Sigmoid colon (tissue), 7 donors: ENCODE measurements around the gene ITGA2. TPM values are rescaled to one million over a fixed set of nuclear protein-coding genes. Genes with fewer than 3 reads are reported as not detected.

Experiments
- DNase-seq: peaks from one replicate; pipeline ENCODE4 v3.0.0-alpha.2; 2019
- H3K27ac ChIP-seq, 4 donors: fragments of 200-600 bp; sonication (generic); one replicate each; pipeline ENCODE4 v1.5.1; 2016 to 2019; ENCODE audit warnings: mild to moderate bottlenecking in 1 of 4
- H3K27me3 ChIP-seq, 3 donors: fragments of 200-600 bp; sonication (generic); one replicate each; pipeline ENCODE4 v1.5.1; 2019; ENCODE audit warnings: mild to moderate bottlenecking in 1 of 3
- H3K36me3 ChIP-seq, 4 donors: fragments of 200-600 bp; sonication (generic); one replicate each; pipeline ENCODE4 v1.5.1; 2016 to 2019
- H3K4me1 ChIP-seq, 4 donors: fragments of 200-600 bp; sonication (generic); one replicate each; pipeline ENCODE4 v1.5.1; 2017 to 2019
- H3K4me3 ChIP-seq, 4 donors: fragments of 200-600 bp; sonication (generic); one replicate each; pipeline ENCODE4 v1.5.1; 2017 to 2019; ENCODE audit warnings: mild to moderate bottlenecking in 2 of 4, moderate library complexity in 1 of 4
- H3K9me3 ChIP-seq, 4 donors: fragments of 200-600 bp in 3 of 4; sonication (generic) in 3 of 4; one replicate each; pipeline versions ENCODE4 v1.5.1 to v1.6.1; 2013 to 2019
- CTCF ChIP-seq, 4 experiments: fragments of 450-650 bp in 3 of 4; fragments of 200-600 bp in 1 of 4; IDR thresholded peaks; one replicate each; pipeline ENCODE4 v1.5.1; 2016 to 2019; ENCODE audit warnings: antibody characterized with exemption in 4 of 4, mild to moderate bottlenecking in 3 of 4, moderate library complexity in 2 of 4
- EP300 ChIP-seq, 4 donors: sonication (generic); formaldehyde crosslinking; IDR thresholded peaks; one replicate each; pipeline ENCODE4 v1.6.1; 2017; ENCODE audit warnings: antibody characterized with exemption in 4 of 4
- POLR2A ChIP-seq, 2 donors: fragments of 450-650 bp; IDR thresholded peaks; one replicate each; pipeline ENCODE4 v1.6.1; 2016; ENCODE audit warnings: antibody characterized with exemption in 2 of 2, mild to moderate bottlenecking in 2 of 2, moderate library complexity in 2 of 2
- POLR2AphosphoS5 ChIP-seq, 4 donors: sonication (generic); formaldehyde crosslinking; IDR thresholded peaks; one replicate each; pipeline ENCODE4 v1.6.1; 2017; ENCODE audit warnings: antibody characterized with exemption in 4 of 4
- WGBS, 2 donors: extraction: QIAGEN DNeasy Blood & Tissue Kit; methylation state at CpG; one replicate each; pipeline ENCODE4 v1.1.7; 2013; 5-methylcytosine and 5-hydroxymethylcytosine counted together
- intact Hi-C: fragments of 100-400 bp; cut with DNase I; formaldehyde crosslinking; loops from one replicate; pipeline ENCODE4 v1.15.1; 2023
- polyA plus RNA-seq, 3 donors: library from polyadenylated mRNA; stranded (reverse); fragments of 200-250 nt; gene quantifications; one replicate each; pipeline ENCODE4 v1.2.3, GENCODE V29; 2013
- total RNA-seq, 4 donors: library from RNA; depleted of rRNA; stranded (reverse); fragments of >200 nt; gene quantifications; one replicate each; pipeline ENCODE4 v1.1.0, GENCODE V29; 2016
- donor health status: healthy with polysubstance abuse.
- donor health status: Bipolar disorder and iron deficiency.
- donor health status: healthy.

Gene ITGA2
- total and polyA plus RNA-seq, 7 donors, result 0.60 to 4.9 (median 1.4) TPM

DNA sequence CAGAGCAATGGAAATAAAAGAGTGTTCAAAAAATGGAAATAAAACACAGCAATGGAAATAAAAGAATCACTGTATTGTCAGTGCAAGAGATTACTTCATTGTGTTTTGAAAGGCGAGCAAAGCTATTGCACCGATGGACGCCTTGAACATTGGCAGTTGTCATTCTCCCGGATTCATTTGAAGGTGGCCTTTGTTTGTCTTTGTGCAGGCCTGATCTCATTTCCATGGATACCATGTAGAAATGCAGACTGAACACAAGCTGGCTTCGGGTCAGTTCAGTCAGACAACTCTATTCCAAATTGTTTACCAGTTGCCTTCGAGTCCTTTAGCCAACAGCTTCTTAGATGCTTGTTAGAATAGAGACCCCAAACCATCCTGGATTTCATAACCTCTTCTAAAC lies 8.3 kb downstream of the ITGA2 start:
- no peaks in the 10 kb centered on the region for H3K36me3 ChIP-seq
- 15 to 58% methylated on average over 6 of the region's 6 CpGs for WGBS, 2 donors
- no peak overlapping the region for H3K27ac ChIP-seq
- no peak for TF ChIP-seq POLR2A (IDR thresholded peaks at IDR 0.05)
- no peak for TF ChIP-seq EP300 (IDR thresholded peaks at IDR 0.05)
- no peak for TF ChIP-seq CTCF (IDR thresholded peaks at IDR 0.05)
- TF ChIP-seq POLR2AphosphoS5 (IDR thresholded peaks at IDR 0.05), result no peak
- no peak overlapping the region for H3K4me3 ChIP-seq
- no peaks in the 10 kb centered on the region for H3K4me1 ChIP-seq
- intact Hi-C loops, result no loop called here
- peaks cover 0 to 7% (median 0%) of the 10 kb centered on the region in 3 donors for H3K27me3 ChIP-seq
- no peaks in the 10 kb centered on the region for H3K9me3 ChIP-seq
- no peak for DNase-seq

DNA sequence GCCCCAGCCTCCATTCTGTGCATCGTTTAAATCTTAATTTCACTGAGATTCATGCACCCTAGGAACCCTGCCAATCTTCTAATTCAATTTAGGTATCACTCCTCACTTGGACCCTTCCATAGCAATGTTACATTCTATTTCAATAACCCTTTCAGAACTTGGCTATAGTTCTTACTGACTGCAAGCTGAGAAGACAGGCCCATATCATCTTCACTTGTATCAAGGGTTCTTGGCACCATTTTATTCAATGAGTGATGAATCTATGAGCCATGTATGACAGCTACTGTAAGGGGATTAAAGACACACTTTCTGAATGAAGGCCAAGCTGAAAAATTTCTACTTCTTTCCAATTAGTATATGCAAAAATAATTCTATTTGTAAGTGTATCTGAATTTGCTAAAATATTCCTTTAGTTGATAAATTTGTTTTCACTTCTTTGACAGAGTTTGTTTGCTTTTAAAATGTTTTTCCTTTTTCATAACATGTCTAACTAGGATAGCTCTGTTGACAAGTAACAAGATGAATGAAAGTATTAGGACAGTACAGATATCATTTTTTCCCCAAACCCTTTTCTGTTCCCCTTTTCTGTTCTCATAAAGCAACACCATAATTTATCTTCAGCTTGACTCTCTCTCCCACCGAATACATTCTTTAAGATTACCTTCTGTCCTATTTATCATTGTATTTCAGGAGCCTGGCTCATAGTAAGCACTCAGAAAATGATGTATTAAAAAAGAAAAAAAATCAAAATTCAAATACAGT lies 9.6 kb downstream of the ITGA2 start:
- DNase-seq, result no peak
- intact Hi-C loops, result no loop called here
- TF ChIP-seq CTCF (IDR thresholded peaks at IDR 0.05), result no peak
- no peak for TF ChIP-seq EP300 (IDR thresholded peaks at IDR 0.05)
- TF ChIP-seq POLR2AphosphoS5 (IDR thresholded peaks at IDR 0.05), result no peak
- TF ChIP-seq POLR2A (IDR thresholded peaks at IDR 0.05), result no peak
- WGBS, 2 donors, result 63 to 76% methylated on average over 2 of the region's 2 CpGs
- Histone ChIP-seq H3K4me1 (no peaks in the 10 kb centered on the region), H3K27me3 (no peaks in the 10 kb centered on the region), H3K27ac (no peak overlapping the region), H3K4me3 (no peak overlapping the region), H3K9me3 (no peaks in the 10 kb centered on the region), H3K36me3 (no peaks in the 10 kb centered on the region)

DNA sequence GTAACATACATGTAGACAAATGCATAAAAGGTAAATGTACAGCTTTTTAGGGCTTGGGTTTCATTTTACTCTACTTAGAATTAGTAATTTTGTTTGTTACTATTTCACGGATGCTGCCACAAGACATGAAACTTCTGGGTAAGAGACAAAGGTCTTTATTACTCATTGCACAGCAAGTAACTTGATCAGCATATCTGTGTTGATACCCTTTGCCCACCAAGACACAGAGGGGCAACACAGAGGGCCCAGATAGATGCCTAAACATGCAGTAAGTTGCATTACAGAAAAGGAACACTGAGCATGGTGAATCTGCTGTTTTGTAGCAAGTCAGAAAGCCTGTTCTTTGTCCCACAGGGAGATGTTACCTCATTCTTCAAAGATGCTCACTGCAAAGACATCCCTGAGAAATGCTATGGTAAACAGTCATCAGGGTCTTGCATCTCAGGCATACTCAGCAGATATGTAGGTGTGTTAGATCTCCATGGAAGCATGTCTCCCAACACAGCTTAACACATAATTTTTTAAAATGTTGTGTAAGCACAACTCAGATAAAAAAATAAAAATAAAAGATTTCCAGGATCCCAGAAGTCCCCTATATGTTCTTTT lies 10.3 kb downstream of the ITGA2 start:
- 67 to 79% methylated on average over 1 of the region's 1 CpG for WGBS, 2 donors
- Histone ChIP-seq H3K27ac (no peak overlapping the region), H3K9me3 (no peaks in the 10 kb centered on the region), H3K36me3 (no peaks in the 10 kb centered on the region), H3K27me3 (no peaks in the 10 kb centered on the region), H3K4me1 (no peaks in the 10 kb centered on the region), H3K4me3 (no peak overlapping the region)
- intact Hi-C loops, result no loop called here
- DNase-seq, result no peak
- no peak for TF ChIP-seq EP300 (IDR thresholded peaks at IDR 0.05)
- no peak for TF ChIP-seq CTCF (IDR thresholded peaks at IDR 0.05)
- TF ChIP-seq POLR2AphosphoS5 (IDR thresholded peaks at IDR 0.05), result no peak
- no peak for TF ChIP-seq POLR2A (IDR thresholded peaks at IDR 0.05)

GRCh38 chr5:53001541-53001940 lies 12.4 kb downstream of the ITGA2 start:
- WGBS, 2 donors, result 97 to 98% methylated on average over 4 of the region's 4 CpGs
- intact Hi-C loops, result no loop called here
- no peak overlapping the region for H3K27ac ChIP-seq

More at GRCh38 chr5:53001541-53001940, 12.4 kb downstream of the ITGA2 start:
- Histone ChIP-seq H3K36me3 (no peaks in the 10 kb centered on the region), H3K9me3 (no peaks in the 10 kb centered on the region), H3K4me1 (peaks cover 0 to 3% (median 0%) of the 10 kb centered on the region in 4 donors), H3K4me3 (no peak overlapping the region), H3K27me3 (no peaks in the 10 kb centered on the region)
- no peak for DNase-seq
- TF ChIP-seq EP300 (IDR thresholded peaks at IDR 0.05) (no peak), POLR2A (IDR thresholded peaks at IDR 0.05) (no peak), CTCF (IDR thresholded peaks at IDR 0.05) (no peak), POLR2AphosphoS5 (IDR thresholded peaks at IDR 0.05) (no peak)
